SH-SY5Y (cell line): Measurements from ENCODE around the gene STT3B.

ENCODE experiments used
- GATA2 ChIP-seq: IDR thresholded peaks from 2 replicates; pipeline ENCODE4 v1.6.1; 2011; ENCODE audit warnings: mild to moderate bottlenecking, low read depth, low read length
- GATA3 ChIP-seq: IDR thresholded peaks from 2 replicates; pipeline ENCODE4 v1.6.1; 2011; ENCODE audit warnings: low read depth, mild to moderate bottlenecking, low read length, moderate library complexity

GRCh38 chr3:31559872-31560534 lies 27.3 kb downstream of the STT3B start:
- TF ChIP-seq GATA2 (no peak), GATA3 (no peak)
